ENCODE measurements around the gene ADAP1. TPM values are rescaled to one million over a fixed set of nuclear protein-coding genes. Genes with fewer than 3 reads are reported as not detected.

The ADAP1 gene
- total RNA-seq, 4 donors from 2014 or later, result 84.9 to 360 (median 169) TPM

- no peak for DNase-seq
- Histone ChIP-seq H3K4me3 (no peak overlapping the region), H3K27me3 (no peaks in the 10 kb centered on the region), H3K36me3 (peaks cover 0 to 81% (median 29%) of the 10 kb centered on the region in 4 donors), H3K4me1 (no peaks in the 10 kb centered on the region), H3K27ac (no peak overlapping the region), H3K9me3 (no peaks in the 10 kb centered on the region)
- intact Hi-C loops (cut with DNase I; ENCODE audit: low total_unique reads), result no loop called here
- 95% methylated on average over 17 of the region's 29 CpGs; no CpG with 5 or more reads in 1 of the 2 donors for WGBS, 2 donors (ENCODE audit: low coverage in 1 of 2)
- in situ Hi-C loops (cut with MboI; ENCODE audit: low pct_ligation_motif_present in 1 of 4, low pct_unique_long_range_greater_than_20kb in 1 of 4, low sequenced_read_pairs in 3 of 4), result no loop called here
- TF ChIP-seq CTCF (IDR thresholded peaks at IDR 0.05) (no peak), POLR2AphosphoS5 (IDR thresholded peaks at IDR 0.05) (no peak), POLR2A (IDR thresholded peaks at IDR 0.05) (no peak), EP300 (IDR thresholded peaks at IDR 0.05; ENCODE audit: low read depth) (no peak)
These were observed 98.7 kb downstream of the ADAP1 start for GRCh38 chr7:855686-856369.

DNA sequence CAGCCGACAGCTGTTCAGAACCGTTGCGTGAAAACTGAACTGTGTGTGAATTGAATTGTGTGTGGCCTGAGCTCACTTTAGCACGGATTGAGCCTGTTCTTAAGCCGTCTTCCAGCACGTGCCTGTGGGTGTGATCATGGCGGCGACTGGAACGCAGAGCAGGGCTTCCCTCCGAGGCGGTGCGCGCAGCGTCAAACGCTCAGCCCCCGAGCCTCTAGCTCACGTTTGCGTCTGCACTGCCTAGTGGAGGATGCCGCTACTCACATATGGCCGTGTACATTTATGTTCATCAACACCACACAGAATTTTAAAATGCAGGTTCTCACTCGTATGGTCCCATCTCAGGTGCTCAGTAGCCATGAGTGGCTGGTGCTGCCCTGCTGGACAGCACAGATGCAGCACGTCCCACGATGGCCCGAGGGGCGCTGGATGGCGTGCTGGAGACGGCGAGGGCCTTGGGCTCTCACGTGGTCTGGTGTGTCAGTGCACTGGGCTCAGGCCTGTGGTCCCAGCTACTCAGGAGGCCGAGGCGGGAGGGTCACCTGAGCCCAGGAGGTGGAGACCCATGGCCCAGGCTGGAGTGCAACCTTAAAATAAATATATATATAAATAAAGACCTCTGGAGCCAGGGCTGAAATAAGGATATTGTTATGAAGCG, 100.2 kb downstream of the ADAP1 start:
- no peak overlapping the region for H3K4me3 ChIP-seq
- H3K27ac ChIP-seq, result no peak overlapping the region
- 92% methylated on average over 32 of the region's 32 CpGs; no CpG with 5 or more reads in 1 of the 2 donors for WGBS, 2 donors (ENCODE audit: low coverage in 1 of 2)
- no peak for DNase-seq
- TF ChIP-seq POLR2A (IDR thresholded peaks at IDR 0.05), result no peak
- no peak for TF ChIP-seq CTCF (IDR thresholded peaks at IDR 0.05)
- no peak for TF ChIP-seq POLR2AphosphoS5 (IDR thresholded peaks at IDR 0.05)
- no peak for TF ChIP-seq EP300 (IDR thresholded peaks at IDR 0.05; ENCODE audit: low read depth)
- no peaks in the 10 kb centered on the region for H3K27me3 ChIP-seq
- intact Hi-C loops (cut with DNase I; ENCODE audit: low total_unique reads) (no loop called here), in situ Hi-C loops (cut with MboI; ENCODE audit: low pct_ligation_motif_present in 1 of 4, low pct_unique_long_range_greater_than_20kb in 1 of 4, low sequenced_read_pairs in 3 of 4) (no loop called here)
- peaks cover 0 to 82% (median 31%) of the 10 kb centered on the region in 4 donors for H3K36me3 ChIP-seq
- no peaks in the 10 kb centered on the region for H3K9me3 ChIP-seq
- no peaks in the 10 kb centered on the region for H3K4me1 ChIP-seq

DNA sequence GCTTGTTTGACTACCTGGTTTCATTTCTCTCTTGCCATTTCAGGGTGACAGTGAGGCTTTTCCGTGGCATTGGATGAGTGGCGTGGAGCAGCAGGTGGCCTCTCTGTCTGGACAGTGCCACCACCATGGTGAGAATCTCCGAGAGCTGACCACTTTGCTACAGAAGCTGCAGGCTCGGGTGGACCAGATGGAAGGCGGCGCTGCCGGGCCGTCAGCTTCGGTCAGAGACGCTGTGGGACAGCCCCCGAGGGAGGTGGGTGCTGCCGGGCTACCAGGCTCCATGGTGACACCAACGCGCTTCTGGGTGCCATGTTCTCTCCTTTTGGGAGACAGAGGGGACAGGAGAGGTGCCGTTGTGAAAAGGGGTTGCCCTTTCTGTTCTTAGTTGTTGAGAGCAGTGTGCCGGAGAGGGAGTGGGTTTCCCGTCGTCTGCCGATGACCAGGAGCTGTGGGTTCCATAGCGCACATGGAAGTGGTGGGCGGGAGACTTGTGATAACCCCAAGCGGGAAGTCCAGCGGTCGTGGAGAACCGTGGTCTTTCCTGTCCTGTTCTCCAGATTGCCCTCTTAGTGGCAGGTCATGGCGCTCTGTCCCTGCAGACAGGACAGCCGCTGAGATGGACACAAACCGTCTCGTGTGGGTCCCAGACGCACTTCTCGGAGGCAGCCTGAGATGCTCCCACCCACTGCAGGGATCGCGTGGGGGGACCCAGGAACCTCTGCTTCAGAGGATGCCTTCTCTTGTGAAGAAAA, 100.9 kb downstream of the ADAP1 start:
- Histone ChIP-seq H3K9me3 (no peaks in the 10 kb centered on the region), H3K27ac (no peak overlapping the region), H3K27me3 (no peaks in the 10 kb centered on the region), H3K36me3 (peaks cover 0 to 76% (median 34%) of the 10 kb centered on the region in 4 donors), H3K4me3 (no peak overlapping the region), H3K4me1 (no peaks in the 10 kb centered on the region)
- TF ChIP-seq POLR2AphosphoS5 (IDR thresholded peaks at IDR 0.05), result no peak
- no peak for TF ChIP-seq POLR2A (IDR thresholded peaks at IDR 0.05)
- TF ChIP-seq EP300 (IDR thresholded peaks at IDR 0.05; ENCODE audit: low read depth), result no peak
- TF ChIP-seq CTCF (IDR thresholded peaks at IDR 0.05), result no peak
- DNase-seq, result no peak
- in situ Hi-C loops (cut with MboI; ENCODE audit: low pct_ligation_motif_present in 1 of 4, low pct_unique_long_range_greater_than_20kb in 1 of 4, low sequenced_read_pairs in 3 of 4), result no loop called here
- intact Hi-C loops (cut with DNase I; ENCODE audit: low total_unique reads), result no loop called here
- WGBS, 2 donors (ENCODE audit: low coverage in 1 of 2), result 75 to 86% methylated on average over 14 to 33 of the region's 33 CpGs

DNA sequence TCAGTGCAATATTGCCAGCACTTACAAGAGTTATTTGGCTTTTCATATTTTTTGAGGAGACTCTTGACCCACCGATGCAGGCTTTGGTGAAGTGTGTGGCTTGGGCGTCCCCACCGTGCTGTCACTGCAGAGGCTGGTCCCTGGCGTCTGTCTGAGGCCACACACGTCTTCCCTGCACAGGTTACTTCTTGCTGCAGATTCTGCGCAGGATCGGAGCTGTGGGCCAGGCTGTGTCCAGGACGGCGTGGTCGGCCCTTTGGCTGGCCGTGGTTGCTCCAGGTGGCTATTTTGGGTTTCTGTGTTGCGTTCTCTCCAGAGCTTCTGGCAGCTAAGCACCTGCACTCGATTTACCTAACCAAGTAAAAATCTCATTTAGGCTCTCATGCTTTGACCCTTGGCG, 103.3 kb downstream of the ADAP1 start:
- H3K36me3 ChIP-seq, result peaks cover 0 to 59% (median 29%) of the 10 kb centered on the region in 4 donors
- no peaks in the 10 kb centered on the region for H3K27me3 ChIP-seq
- no peaks in the 10 kb centered on the region for H3K9me3 ChIP-seq
- TF ChIP-seq POLR2A (IDR thresholded peaks at IDR 0.05), result no peak
- TF ChIP-seq EP300 (IDR thresholded peaks at IDR 0.05; ENCODE audit: low read depth), result no peak
- TF ChIP-seq POLR2AphosphoS5 (IDR thresholded peaks at IDR 0.05), result no peak
- no peak for TF ChIP-seq CTCF (IDR thresholded peaks at IDR 0.05)
- H3K27ac ChIP-seq, result no peak overlapping the region
- no peak overlapping the region for H3K4me3 ChIP-seq
- intact Hi-C loops (cut with DNase I; ENCODE audit: low total_unique reads), result no loop called here
- 90% methylated on average over 14 of the region's 14 CpGs; no CpG with 5 or more reads in 1 of the 2 donors for WGBS, 2 donors (ENCODE audit: low coverage in 1 of 2)
- H3K4me1 ChIP-seq, result no peaks in the 10 kb centered on the region
- no peak for DNase-seq
- in situ Hi-C loops (cut with MboI; ENCODE audit: low pct_ligation_motif_present in 1 of 4, low pct_unique_long_range_greater_than_20kb in 1 of 4, low sequenced_read_pairs in 3 of 4), result no loop called here

All from transverse colon (tissue), 4 donors.